GM13977 (cell line): Measurements from ENCODE around the gene HS1BP3.

Source experiments
- DNase-seq: peaks from one replicate; pipeline ENCODE4 v3.0.0; 2012; ENCODE audit warnings: low spot score
- in situ Hi-C: fragments of 300-500 bp; cut with MboI; formaldehyde crosslinking; loops from one replicate; pipeline ENCODE4 v1.12.0; 2022; ENCODE audit warnings: low sequenced_read_pairs, low pct_unique_long_range_greater_than_20kb, mixed read lengths, inconsistent platforms; ENCODE audit not compliant: unreplicated experiment
- TF ChIP-seq, protein P1 (sequence below): IDR thresholded peaks from 2 replicates; pipeline ENCODE4 v1.5.1; 2012; ENCODE audit warnings: mild to moderate bottlenecking, control low read depth; ENCODE audit not compliant: insufficient read depth; ENCODE audit errors: extremely low read depth, missing control alignments

The HS1BP3 gene

GRCh38 chr2:20612925-20613916, 37.7 kb downstream of the HS1BP3 start:
- in situ Hi-C loops, result no loop called here
- DNase-seq, result no peak

GRCh38 chr2:20611844-20612356, 39.0 kb downstream of the HS1BP3 start:
- in situ Hi-C loops, result no loop called here
- TF ChIP-seq, protein P1, sequence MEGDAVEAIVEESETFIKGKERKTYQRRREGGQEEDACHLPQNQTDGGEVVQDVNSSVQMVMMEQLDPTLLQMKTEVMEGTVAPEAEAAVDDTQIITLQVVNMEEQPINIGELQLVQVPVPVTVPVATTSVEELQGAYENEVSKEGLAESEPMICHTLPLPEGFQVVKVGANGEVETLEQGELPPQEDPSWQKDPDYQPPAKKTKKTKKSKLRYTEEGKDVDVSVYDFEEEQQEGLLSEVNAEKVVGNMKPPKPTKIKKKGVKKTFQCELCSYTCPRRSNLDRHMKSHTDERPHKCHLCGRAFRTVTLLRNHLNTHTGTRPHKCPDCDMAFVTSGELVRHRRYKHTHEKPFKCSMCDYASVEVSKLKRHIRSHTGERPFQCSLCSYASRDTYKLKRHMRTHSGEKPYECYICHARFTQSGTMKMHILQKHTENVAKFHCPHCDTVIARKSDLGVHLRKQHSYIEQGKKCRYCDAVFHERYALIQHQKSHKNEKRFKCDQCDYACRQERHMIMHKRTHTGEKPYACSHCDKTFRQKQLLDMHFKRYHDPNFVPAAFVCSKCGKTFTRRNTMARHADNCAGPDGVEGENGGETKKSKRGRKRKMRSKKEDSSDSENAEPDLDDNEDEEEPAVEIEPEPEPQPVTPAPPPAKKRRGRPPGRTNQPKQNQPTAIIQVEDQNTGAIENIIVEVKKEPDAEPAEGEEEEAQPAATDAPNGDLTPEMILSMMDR, result no peak
- DNase-seq, result no peak

More at GRCh38 chr2:20612925-20613916, 37.7 kb downstream of the HS1BP3 start:
- TF ChIP-seq, protein P1, result no peak

- no peak for DNase-seq
- TF ChIP-seq, protein P1, result no peak
These were observed 39.6 kb downstream of the HS1BP3 start for GRCh38 chr2:20611077-20611843.

GRCh38 chr2:20609995-20610357, 40.9 kb downstream of the HS1BP3 start:
- in situ Hi-C loops, result no loop called here
- TF ChIP-seq, protein P1, result no peak
- DNase-seq, result no peak

More at GRCh38 chr2:20611077-20611843, 39.6 kb downstream of the HS1BP3 start:
- in situ Hi-C loops, result no loop called here

- TF ChIP-seq, protein P1, result no peak
- DNase-seq, result no peak
- in situ Hi-C loops, result no loop called here
These were observed 41.4 kb downstream of the HS1BP3 start for GRCh38 chr2:20609349-20609994.
